Calu3 (cell line): ENCODE data around the gene COPZ1. TPM values are rescaled to one million over a fixed set of nuclear protein-coding genes. Genes with fewer than 3 reads are reported as not detected.

Experiments used
- BruUV-seq: library from RNA; stranded (reverse); fragments of 400-500 nt; replicated peaks from 2 replicates; lab custom pipeline; 2021; lab: Mats Ljungman, UMichigan
- CTCF ChIA-PET: fragments of 300-600 bp; sonication (Branson Sonifier 250); formaldehyde crosslinking; loops from one replicate; lab custom pipeline; 2022; ENCODE audit warnings: antibody characterized with exemption; lab: Charles Lee
- DNase-seq: peaks from one replicate; pipeline ENCODE4 v3.0.0; 2022
- H3K27ac Mint-ChIP-seq: one replicate; pipeline ENCODE4 v1.8.0; 2022; ENCODE audit warnings: mixed read lengths; ENCODE audit not compliant: unreplicated experiment
- H3K27me3 Mint-ChIP-seq: one replicate; pipeline ENCODE4 v1.8.0; 2022; ENCODE audit warnings: mixed read lengths; ENCODE audit not compliant: unreplicated experiment
- H3K36me3 Mint-ChIP-seq: one replicate; pipeline ENCODE4 v1.8.0; 2022; ENCODE audit warnings: mild to moderate bottlenecking, moderate library complexity, mixed read lengths; ENCODE audit not compliant: insufficient read depth, unreplicated experiment
- H3K4me1 Mint-ChIP-seq: one replicate; pipeline ENCODE4 v1.8.0; 2022; ENCODE audit warnings: mild to moderate bottlenecking, low read depth, mixed read lengths; ENCODE audit not compliant: unreplicated experiment
- H3K4me3 Mint-ChIP-seq: one replicate; pipeline ENCODE4 v1.8.0; 2022; ENCODE audit warnings: mild to moderate bottlenecking, low read depth, moderate library complexity, mixed read lengths; ENCODE audit not compliant: unreplicated experiment
- H3K9me3 Mint-ChIP-seq: one replicate; pipeline ENCODE4 v1.8.0; 2022; ENCODE audit warnings: low read depth, mixed read lengths; ENCODE audit not compliant: unreplicated experiment
- intact Hi-C: fragments of 100-400 bp; cut with micrococcal nuclease; formaldehyde crosslinking; loops from one replicate; pipeline ENCODE4 v1.10.0; 2022; ENCODE audit not compliant: unreplicated experiment
- microRNA-seq: library from miRNA; unstranded; fragments of <30 nt; microRNA quantifications from one replicate; pipeline ENCODE4 v1.2.0, GENCODE V29; 2022
- total RNA-seq: library from RNA; stranded (reverse); gene quantifications from 2 replicates; pipeline ENCODE4 v1.2.3, GENCODE V29; 2022
- TF ChIP-seq, protein P1 (sequence below): fragments of 200-600 bp; IDR thresholded peaks from one replicate; pipeline ENCODE4 v1.8.0; 2022; ENCODE audit warnings: antibody characterized with exemption; ENCODE audit not compliant: unreplicated experiment

The COPZ1 gene
- total RNA-seq, 1 experiment from 2014 or later, result 173 TPM

DNA sequence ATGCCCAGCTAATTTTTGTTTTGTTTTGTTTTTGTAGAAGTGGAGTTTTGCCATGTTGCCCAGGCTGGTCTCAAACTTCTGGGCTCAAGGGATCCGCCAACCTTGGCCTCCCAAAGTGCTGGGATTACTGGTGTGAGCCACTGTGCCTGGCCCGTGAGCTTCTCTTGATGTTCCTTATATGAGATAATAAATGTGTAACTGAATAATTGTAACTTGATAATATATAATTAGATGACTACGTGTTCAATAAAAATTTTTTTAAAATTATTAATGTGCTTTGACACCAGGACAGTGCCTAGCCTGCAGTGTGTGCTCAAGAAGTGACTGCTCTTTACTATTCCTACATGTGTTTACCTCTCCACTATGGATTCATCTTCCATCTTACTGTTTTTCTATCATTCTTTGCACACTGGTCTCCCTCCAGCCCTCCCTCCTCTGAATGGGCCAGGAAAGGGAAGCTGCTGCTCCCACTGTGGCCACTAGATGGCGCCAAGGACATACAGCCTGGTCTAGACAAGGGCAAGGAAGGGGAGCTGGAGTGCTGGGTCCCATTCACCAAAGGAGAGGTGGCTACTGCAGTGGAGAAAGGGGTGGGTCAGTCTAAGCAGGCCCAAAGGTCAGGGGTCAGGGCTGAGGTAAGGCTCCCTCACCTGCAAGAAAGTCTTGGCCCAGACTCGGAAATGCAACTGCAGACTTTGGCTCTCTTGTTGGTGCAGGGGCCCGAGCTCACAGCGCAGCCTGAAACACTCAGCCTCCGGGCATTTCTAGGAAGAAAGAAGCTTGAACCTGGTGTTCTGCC lies 74.3 kb downstream of the COPZ1 start:
- Mint-ChIP-seq H3K9me3 (no peaks in the 10 kb centered on the region), H3K27me3 (no peaks in the 10 kb centered on the region), H3K4me1 (no peaks in the 10 kb centered on the region), H3K4me3 (no peak overlapping the region), H3K27ac (no peak overlapping the region), H3K36me3 (no peaks in the 10 kb centered on the region)
- BruUV-seq, result no TSS peak
- TF ChIP-seq, protein P1, sequence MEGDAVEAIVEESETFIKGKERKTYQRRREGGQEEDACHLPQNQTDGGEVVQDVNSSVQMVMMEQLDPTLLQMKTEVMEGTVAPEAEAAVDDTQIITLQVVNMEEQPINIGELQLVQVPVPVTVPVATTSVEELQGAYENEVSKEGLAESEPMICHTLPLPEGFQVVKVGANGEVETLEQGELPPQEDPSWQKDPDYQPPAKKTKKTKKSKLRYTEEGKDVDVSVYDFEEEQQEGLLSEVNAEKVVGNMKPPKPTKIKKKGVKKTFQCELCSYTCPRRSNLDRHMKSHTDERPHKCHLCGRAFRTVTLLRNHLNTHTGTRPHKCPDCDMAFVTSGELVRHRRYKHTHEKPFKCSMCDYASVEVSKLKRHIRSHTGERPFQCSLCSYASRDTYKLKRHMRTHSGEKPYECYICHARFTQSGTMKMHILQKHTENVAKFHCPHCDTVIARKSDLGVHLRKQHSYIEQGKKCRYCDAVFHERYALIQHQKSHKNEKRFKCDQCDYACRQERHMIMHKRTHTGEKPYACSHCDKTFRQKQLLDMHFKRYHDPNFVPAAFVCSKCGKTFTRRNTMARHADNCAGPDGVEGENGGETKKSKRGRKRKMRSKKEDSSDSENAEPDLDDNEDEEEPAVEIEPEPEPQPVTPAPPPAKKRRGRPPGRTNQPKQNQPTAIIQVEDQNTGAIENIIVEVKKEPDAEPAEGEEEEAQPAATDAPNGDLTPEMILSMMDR, result peak; percentile 95
- peak; percentile 92 for DNase-seq
- CTCF ChIA-PET, result interaction anchor here (0.5 to 2.3 kb wide), 28 partner anchors 9 to 173 kb away, joined by 3 to 145 read pairs (median 5); partner anchors contain the start of genes COPZ1 and ITGA5
- intact Hi-C loops, result loop anchor here (1.0 kb wide), 1 partner anchor 40 kb away; no protein-coding TSS in a partner anchor

- H3K27ac Mint-ChIP-seq, result no peak overlapping the region
- no peaks in the 10 kb centered on the region for H3K4me1 Mint-ChIP-seq
- DNase-seq, result no peak
- intact Hi-C loops, result no loop called here
- no peak overlapping the region for H3K4me3 Mint-ChIP-seq
- no peaks in the 10 kb centered on the region for H3K9me3 Mint-ChIP-seq
- TF ChIP-seq, protein P1, result no peak
- CTCF ChIA-PET, result interaction anchor here (1.3 kb wide), 1 partner anchor 38 kb away, joined by 8 read pairs; no protein-coding TSS in a partner anchor
- BruUV-seq, result no TSS peak
- no peaks in the 10 kb centered on the region for H3K36me3 Mint-ChIP-seq
- peaks cover 6% of the 10 kb centered on the region for H3K27me3 Mint-ChIP-seq
These were observed 76.2 kb downstream of the COPZ1 start for GRCh38 chr12:54401119-54401518.

Small RNA genes within 50 kb of the gene (microRNA-seq; reads per million reads assigned to microRNA genes)
- 503 reads per million, percentile 78 among the genes with 10 or more reads in this experiment for gene MIR148B

Other genes starting within 250 kb of the COPZ1 start
- gene SMUG1, start 136.1 kb upstream of the COPZ1 start, total RNA-seq, result 66.2 and 69.4 TPM in 2 replicates
- gene CBX5, start 45.0 kb upstream of the COPZ1 start, total RNA-seq, result 128 and 173 TPM in 2 replicates
- 1,059 and 1,161 TPM in 2 replicates for gene HNRNPA1, start 44.4 kb upstream of the COPZ1 start, total RNA-seq
- gene NFE2, start 24.1 kb upstream of the COPZ1 start, total RNA-seq, result 0.80 and 1.8 TPM in 2 replicates
- gene GPR84, start 39.4 kb downstream of the COPZ1 start, total RNA-seq, result not detected in 2 replicates
- 9.1 and 9.5 TPM in 2 replicates for gene ZNF385A, start 59.6 kb downstream of the COPZ1 start, total RNA-seq
- gene ITGA5, start 94.1 kb downstream of the COPZ1 start, total RNA-seq, result 8.0 and 9.5 TPM in 2 replicates
- gene GTSF1, start 148.5 kb downstream of the COPZ1 start, total RNA-seq, result 85.7 and 94.5 TPM in 2 replicates
- not detected in 2 replicates for gene NCKAP1L, start 172.6 kb downstream of the COPZ1 start, total RNA-seq
- gene PDE1B, start 224.5 kb downstream of the COPZ1 start, total RNA-seq, result not detected in 2 replicates